ENCODE measurements around the gene TNC.

Gene TNC

GRCh38 chr9:115025721-115026120, 92.2 kb downstream of the TNC start:
- TF ChIP-seq CTCF (IDR thresholded peaks at IDR 0.05) = no peak
- Histone ChIP-seq H3K4me2 (ENCODE audit: low read length) (no peak overlapping the region), H3K9me3 (ENCODE audit: control insufficient read depth, low read length) (no peaks in the 10 kb centered on the region), H3K79me2 (no peaks in the 10 kb centered on the region), H3K27me3 (ENCODE audit: control insufficient read depth, insufficient read depth, low read length) (no peaks in the 10 kb centered on the region), H3K4me1 (no peaks in the 10 kb centered on the region), H2AFZ (no peak overlapping the region), H3K36me3 (ENCODE audit: control insufficient read depth, insufficient read depth, low read length) (no peaks in the 10 kb centered on the region), H3K4me3 (ENCODE audit: low read depth, low read length) (no peak overlapping the region), H3K27ac (no peak overlapping the region), H3K9ac (no peak overlapping the region)

GRCh38 chr9:115024925-115025535, 92.9 kb downstream of the TNC start:
- Histone ChIP-seq H3K9ac (no peak overlapping the region), H3K79me2 (no peaks in the 10 kb centered on the region), H3K4me2 (ENCODE audit: low read length) (no peak overlapping the region), H3K9me3 (ENCODE audit: control insufficient read depth, low read length) (no peaks in the 10 kb centered on the region), H3K4me1 (no peaks in the 10 kb centered on the region), H3K27ac (no peak overlapping the region), H3K4me3 (ENCODE audit: low read depth, low read length) (no peak overlapping the region), H3K27me3 (ENCODE audit: control insufficient read depth, insufficient read depth, low read length) (no peaks in the 10 kb centered on the region), H2AFZ (no peak overlapping the region), H3K36me3 (ENCODE audit: control insufficient read depth, insufficient read depth, low read length) (no peaks in the 10 kb centered on the region)
- TF ChIP-seq CTCF (IDR thresholded peaks at IDR 0.05) = no peak

GRCh38 chr9:115022760-115023434, 95.1 kb downstream of the TNC start:
- no peaks in the 10 kb centered on the region for H3K27me3 ChIP-seq (ENCODE audit: control insufficient read depth, insufficient read depth, low read length)
- no peaks in the 10 kb centered on the region for H3K4me1 ChIP-seq
- H3K79me2 ChIP-seq = no peaks in the 10 kb centered on the region
- no peak overlapping the region for H3K4me3 ChIP-seq (ENCODE audit: low read depth, low read length)
- H3K9ac ChIP-seq = no peak overlapping the region
- H3K27ac ChIP-seq = no peak overlapping the region
- H3K36me3 ChIP-seq (ENCODE audit: control insufficient read depth, insufficient read depth, low read length) = no peaks in the 10 kb centered on the region
- no peak for TF ChIP-seq CTCF (IDR thresholded peaks at IDR 0.05)
- H3K9me3 ChIP-seq (ENCODE audit: control insufficient read depth, low read length) = no peaks in the 10 kb centered on the region
- no peak overlapping the region for H3K4me2 ChIP-seq (ENCODE audit: low read length)
- no peak overlapping the region for H2AFZ ChIP-seq

GRCh38 chr9:115018547-115019435, 99.2 kb downstream of the TNC start:
- Histone ChIP-seq H2AFZ (no peak overlapping the region), H3K4me2 (ENCODE audit: low read length) (no peak overlapping the region), H3K79me2 (no peaks in the 10 kb centered on the region), H3K4me3 (ENCODE audit: low read depth, low read length) (no peak overlapping the region), H3K36me3 (ENCODE audit: control insufficient read depth, insufficient read depth, low read length) (no peaks in the 10 kb centered on the region), H3K9ac (no peak overlapping the region), H3K4me1 (no peaks in the 10 kb centered on the region), H3K27me3 (ENCODE audit: control insufficient read depth, insufficient read depth, low read length) (no peaks in the 10 kb centered on the region), H3K27ac (no peak overlapping the region), H3K9me3 (ENCODE audit: control insufficient read depth, low read length) (no peaks in the 10 kb centered on the region)
- TF ChIP-seq CTCF (IDR thresholded peaks at IDR 0.05) = no peak

Data from parathyroid adenoma (tissue), 2 donors.